ENCODE results near the gene ELAVL3.

DNA sequence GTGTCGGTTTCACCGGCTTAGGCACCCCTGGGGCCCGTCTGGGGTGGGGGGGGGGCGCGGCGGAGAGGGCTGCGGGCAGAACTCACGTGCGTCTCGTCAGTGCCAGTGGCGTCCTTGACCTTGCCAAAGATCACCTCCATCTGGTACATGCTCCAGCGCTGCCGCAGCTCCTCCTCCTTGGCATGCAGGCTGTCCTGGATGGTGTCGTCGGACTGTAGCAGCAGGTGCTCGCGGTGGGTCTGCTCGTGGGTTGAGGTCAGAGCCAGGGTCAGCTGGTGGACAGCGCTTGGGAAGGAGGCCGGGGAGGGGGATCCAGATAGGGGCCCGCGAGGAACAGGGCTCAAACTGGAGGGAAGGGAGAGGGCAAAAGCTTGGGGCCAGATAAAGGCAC, 57.1 kb downstream of the ELAVL3 start:
- TF ChIP-seq ELF4 (IDR thresholded peaks at IDR 0.05) (no peak), SUZ12 (IDR thresholded peaks at IDR 0.05) (no peak), ZNF384 (IDR thresholded peaks at IDR 0.05) (no peak), BHLHE40 (IDR thresholded peaks at IDR 0.05; ENCODE audit: borderline replicate concordance) (no peak), SP1 (IDR thresholded peaks at IDR 0.05) (no peak), FOXA1 (IDR thresholded peaks at IDR 0.05) (no peak), LEF1 (IDR thresholded peaks at IDR 0.05; ENCODE audit: borderline replicate concordance) (no peak), ARNT (IDR thresholded peaks at IDR 0.05) (no peak)
- TF ChIP-seq, protein P1, sequence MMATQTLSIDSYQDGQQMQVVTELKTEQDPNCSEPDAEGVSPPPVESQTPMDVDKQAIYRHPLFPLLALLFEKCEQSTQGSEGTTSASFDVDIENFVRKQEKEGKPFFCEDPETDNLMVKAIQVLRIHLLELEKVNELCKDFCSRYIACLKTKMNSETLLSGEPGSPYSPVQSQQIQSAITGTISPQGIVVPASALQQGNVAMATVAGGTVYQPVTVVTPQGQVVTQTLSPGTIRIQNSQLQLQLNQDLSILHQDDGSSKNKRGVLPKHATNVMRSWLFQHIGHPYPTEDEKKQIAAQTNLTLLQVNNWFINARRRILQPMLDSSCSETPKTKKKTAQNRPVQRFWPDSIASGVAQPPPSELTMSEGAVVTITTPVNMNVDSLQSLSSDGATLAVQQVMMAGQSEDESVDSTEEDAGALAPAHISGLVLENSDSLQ (IDR thresholded peaks at IDR 0.05), result no peak

All from HEK293T (cell line).